Natural killer cell (primary cell): ENCODE measurements around the gene SSRP1. TPM values are rescaled to one million over a fixed set of nuclear protein-coding genes. Genes with fewer than 3 reads are reported as not detected.

Experiments used
- ATAC-seq, 3 donors: fragments of 150-1000 bp in 2 of 3; fragments of 200-7000 bp in 1 of 3; cut with Tn5 transposase; 1 replicate in 1 of 3; 2 replicates in 2 of 3; pipeline ENCODE4 v1.10.0; 2021; ENCODE audit warnings: mild to moderate bottlenecking in 2 of 3, moderate library complexity in 2 of 3
- DNase-seq, 2 donors: peaks; one replicate each; pipeline versions ENCODE4 v3.0.0 to v3.0.0-alpha.2; 2013 to 2021; ENCODE audit warnings: mixed read lengths in 1 of 2
- H3K27ac ChIP-seq: one replicate; pipeline ENCODE4 v1.5.1; 2013; ENCODE audit warnings: mild to moderate bottlenecking, low read length
- H3K27me3 ChIP-seq: one replicate; pipeline ENCODE4 v1.6.1; 2013; ENCODE audit warnings: low read length; ENCODE audit not compliant: control insufficient read depth, insufficient read depth
- H3K36me3 ChIP-seq: one replicate; pipeline ENCODE4 v1.6.1; 2013; ENCODE audit warnings: low read length; ENCODE audit not compliant: control insufficient read depth, insufficient read depth
- H3K4me1 ChIP-seq: one replicate; pipeline ENCODE4 v1.6.1; 2013; ENCODE audit warnings: low read length; ENCODE audit not compliant: control insufficient read depth, insufficient read depth
- H3K4me3 ChIP-seq: one replicate; pipeline ENCODE4 v1.5.1; 2013; ENCODE audit warnings: low read length
- H3K9me3 ChIP-seq: one replicate; pipeline ENCODE4 v1.6.1; 2013; ENCODE audit warnings: low read length; ENCODE audit not compliant: control insufficient read depth, insufficient read depth
- H3K27ac Mint-ChIP-seq, 2 donors: one replicate each; pipeline ENCODE4 v1.8.0; 2022; ENCODE audit warnings: mild to moderate bottlenecking in 2 of 2, mixed read lengths in 2 of 2, moderate library complexity in 1 of 2
- H3K27me3 Mint-ChIP-seq, 2 donors: one replicate each; pipeline ENCODE4 v1.8.0; 2022; ENCODE audit warnings: low read depth in 2 of 2, mixed read lengths in 2 of 2
- H3K36me3 Mint-ChIP-seq: one replicate; pipeline ENCODE4 v1.8.0; 2022; ENCODE audit warnings: mixed read lengths
- H3K4me1 Mint-ChIP-seq, 2 donors: one replicate each; pipeline ENCODE4 v1.8.0; 2022; ENCODE audit warnings: mixed read lengths in 2 of 2
- H3K4me3 Mint-ChIP-seq: one replicate; pipeline ENCODE4 v1.8.0; 2022; ENCODE audit warnings: mild to moderate bottlenecking, moderate library complexity, mixed read lengths
- H3K9me3 Mint-ChIP-seq, 2 donors: one replicate each; pipeline ENCODE4 v1.8.0; 2022; ENCODE audit warnings: mixed read lengths in 2 of 2
- CTCF ChIP-seq: fragments of 200-600 bp; IDR thresholded peaks from one replicate; pipeline ENCODE4 v1.8.0; 2022; ENCODE audit warnings: antibody characterized with exemption
- WGBS: methylation state at CpG from one replicate; pipeline ENCODE4 v1.1.7; 2013; ENCODE audit warnings: missing lambda C conversion rate; ENCODE audit not compliant: insufficient coverage; 5-methylcytosine and 5-hydroxymethylcytosine counted together
- intact Hi-C: fragments of 100-400 bp; cut with micrococcal nuclease; formaldehyde crosslinking; loops from one replicate; pipeline ENCODE4 v1.14.2; 2022
- total RNA-seq, 4 donors: library from RNA; stranded (reverse); fragments of 120-200 nt in 1 of 4; gene quantifications; one replicate each; pipeline versions ENCODE4 v1.2.3 to v1.2.4, GENCODE V29; 2013 to 2022

The SSRP1 gene
- total RNA-seq, 3 donors from 2014 or later (not counting 1 experiment from before 2014, with no cell fraction given), result 45.5 to 50.0 (median 47.1) TPM

- no peaks in the 10 kb centered on the region for H3K27me3 ChIP-seq
- Mint-ChIP-seq H3K4me3 (peak overlapping the region; percentile 99), H3K36me3 (peaks cover 4% of the 10 kb centered on the region), H3K4me1 (peaks cover 41 to 42% of the 10 kb centered on the region in 2 donors), H3K9me3 (no peaks in the 10 kb centered on the region), H3K27ac (peak overlapping the region; percentile 97 to 99), H3K27me3 (peaks cover 0 to 13% of the 10 kb centered on the region in 2 donors)
- intact Hi-C loops, result loop anchor here (5.0 kb wide), 2 partner anchors 91 to 331 kb away; partner anchors contain the start of genes SLC43A3 and ZDHHC5
- H3K36me3 ChIP-seq, result peaks cover 21% of the 10 kb centered on the region
- peak overlapping the region; percentile 65 for H3K4me3 ChIP-seq
- DNase-seq (peak in 1 of 2 donors; percentile 37), ATAC-seq (peak; percentile 40 to 45 (median 43))
- no peaks in the 10 kb centered on the region for H3K9me3 ChIP-seq
- TF ChIP-seq CTCF, result no peak
- H3K27ac ChIP-seq, result peak overlapping the region; percentile 95
- 18% methylated on average over 10 of the region's 12 CpGs for WGBS
- peaks cover 25% of the 10 kb centered on the region for H3K4me1 ChIP-seq
Observed at GRCh38 chr11:57336111-57336666, 497 bp upstream of the SSRP1 start.

DNA sequence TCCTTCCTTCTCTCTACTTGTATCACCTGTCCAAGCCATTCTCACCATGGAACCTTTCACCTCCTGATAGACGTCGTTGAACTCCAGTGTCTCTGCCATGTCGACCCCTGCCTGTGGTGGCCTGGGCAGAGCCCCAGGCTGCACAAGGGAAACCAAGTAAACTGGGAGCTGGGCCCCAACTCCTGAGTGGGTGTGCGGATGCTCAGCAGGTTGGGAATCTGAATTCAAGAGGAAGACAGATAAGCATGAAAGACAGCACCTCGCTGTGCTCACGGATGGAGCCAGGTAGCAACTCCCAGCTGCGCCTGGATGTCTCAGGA, 709 bp downstream of the SSRP1 start:
- peaks cover 0 to 7% of the 10 kb centered on the region in 2 donors for H3K27me3 Mint-ChIP-seq
- intact Hi-C loops, result loop anchor here (1.0 to 5.0 kb wide), 3 partner anchors 10 to 332 kb away; partner anchors contain the start of genes SLC43A3 and ZDHHC5
- peaks cover 33% of the 10 kb centered on the region for H3K36me3 ChIP-seq
- peaks cover 32 to 33% of the 10 kb centered on the region in 2 donors for H3K4me1 Mint-ChIP-seq
- no peaks in the 10 kb centered on the region for H3K9me3 ChIP-seq
- ATAC-seq (no peak), DNase-seq (no peak)
- H3K27me3 ChIP-seq, result no peaks in the 10 kb centered on the region
- H3K9me3 Mint-ChIP-seq, result no peaks in the 10 kb centered on the region
- WGBS, result 15% methylated on average over 7 of the region's 7 CpGs
- H3K4me3 ChIP-seq, result peak overlapping the region; percentile 65
- H3K27ac ChIP-seq, result peak overlapping the region; percentile 95
- H3K36me3 Mint-ChIP-seq, result peaks cover 14% of the 10 kb centered on the region
- TF ChIP-seq CTCF, result no peak
- H3K4me1 ChIP-seq, result peaks cover 19% of the 10 kb centered on the region
- peak overlapping the region; percentile 99 for H3K4me3 Mint-ChIP-seq
- H3K27ac Mint-ChIP-seq, result peak overlapping the region; percentile 97 to 99

DNA sequence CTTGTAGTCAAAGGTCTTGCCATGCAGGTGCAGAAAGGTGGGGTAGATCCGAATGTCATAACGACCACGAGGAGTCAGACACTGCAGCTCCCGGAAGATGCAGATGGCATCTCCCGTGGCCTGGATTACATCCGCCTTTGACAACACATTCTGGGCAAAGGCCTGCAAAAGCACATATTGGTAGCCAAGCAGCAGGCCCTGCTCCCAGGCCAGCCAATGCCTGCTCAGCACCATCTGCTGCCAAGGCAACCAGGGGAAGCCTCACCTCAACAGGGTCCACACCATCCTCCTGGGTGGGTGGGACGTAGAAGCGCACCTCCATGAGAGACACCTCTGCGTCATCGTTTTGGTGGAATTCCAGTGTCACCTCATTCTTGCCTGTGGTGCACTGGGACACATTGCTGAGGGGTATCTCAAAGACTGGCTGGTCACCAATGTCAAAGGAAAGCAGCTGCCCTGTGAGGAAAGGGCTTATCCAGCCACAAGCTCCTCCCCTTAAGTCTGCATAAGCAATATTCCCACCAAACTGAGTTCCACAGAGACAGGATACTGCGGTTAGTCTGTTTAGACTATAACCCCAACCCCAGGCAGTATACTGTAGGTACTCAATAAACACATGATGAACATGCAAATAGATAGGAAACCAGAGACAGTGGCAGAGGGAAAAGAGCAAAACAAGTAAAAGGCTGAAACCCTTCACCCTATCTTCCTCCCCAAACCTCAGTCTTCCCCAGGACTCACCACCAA, 2.8 kb downstream of the SSRP1 start:
- H3K27me3 Mint-ChIP-seq, result no peaks in the 10 kb centered on the region
- ATAC-seq, result no peak
- peaks cover 32 to 33% of the 10 kb centered on the region in 2 donors for H3K4me1 Mint-ChIP-seq
- H3K27me3 ChIP-seq, result no peaks in the 10 kb centered on the region
- H3K9me3 ChIP-seq, result no peaks in the 10 kb centered on the region
- 98% methylated on average over 10 of the region's 11 CpGs for WGBS
- no peaks in the 10 kb centered on the region for H3K9me3 Mint-ChIP-seq
- H3K27ac ChIP-seq, result no peak overlapping the region
- peak overlapping the region in 1 of 2 donors; percentile 97 for H3K27ac Mint-ChIP-seq
- no peak for DNase-seq
- no peak for TF ChIP-seq CTCF
- H3K36me3 ChIP-seq, result peaks cover 47% of the 10 kb centered on the region
- H3K4me3 ChIP-seq, result no peak overlapping the region
- H3K4me1 ChIP-seq, result peaks cover 19% of the 10 kb centered on the region
- H3K36me3 Mint-ChIP-seq, result peaks cover 25% of the 10 kb centered on the region
- H3K4me3 Mint-ChIP-seq, result no peak overlapping the region
- intact Hi-C loops, result no loop called here
